ENCODE results near the gene ERC2. TPM values are rescaled to one million over a fixed set of nuclear protein-coding genes. Genes with fewer than 3 reads are reported as not detected.

The ERC2 gene
- total RNA-seq, 1 donor from 2014 or later: 33.5 TPM

- no peak for DNase-seq (ENCODE audit: low spot score)
Observed at GRCh38 chr3:55501905-55502304, 966.4 kb downstream of the ERC2 start.

GRCh38 chr3:55500555-55501330 lies 967.5 kb downstream of the ERC2 start:
- DNase-seq (ENCODE audit: low spot score): no peak

DNA sequence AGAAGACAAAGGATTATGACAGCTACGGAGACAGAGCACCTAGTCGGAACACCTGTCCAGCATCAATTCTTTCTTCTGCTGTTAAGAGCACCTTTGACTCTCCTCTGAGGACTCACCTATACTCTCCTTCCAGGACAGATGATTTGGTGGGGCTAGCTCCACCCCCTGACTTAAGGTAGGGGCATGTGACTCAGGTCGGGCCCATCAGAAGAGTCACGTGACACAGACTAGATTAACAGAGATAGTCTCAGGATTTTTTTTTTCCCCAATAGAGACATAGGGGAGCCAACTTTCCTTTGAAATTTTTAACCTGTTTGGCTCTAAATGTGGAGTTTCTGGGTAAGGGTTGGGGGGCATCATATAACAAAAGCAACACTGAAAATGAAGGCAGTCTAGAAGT lies 969.7 kb downstream of the ERC2 start:
- no peak for DNase-seq (ENCODE audit: low spot score)

DNA sequence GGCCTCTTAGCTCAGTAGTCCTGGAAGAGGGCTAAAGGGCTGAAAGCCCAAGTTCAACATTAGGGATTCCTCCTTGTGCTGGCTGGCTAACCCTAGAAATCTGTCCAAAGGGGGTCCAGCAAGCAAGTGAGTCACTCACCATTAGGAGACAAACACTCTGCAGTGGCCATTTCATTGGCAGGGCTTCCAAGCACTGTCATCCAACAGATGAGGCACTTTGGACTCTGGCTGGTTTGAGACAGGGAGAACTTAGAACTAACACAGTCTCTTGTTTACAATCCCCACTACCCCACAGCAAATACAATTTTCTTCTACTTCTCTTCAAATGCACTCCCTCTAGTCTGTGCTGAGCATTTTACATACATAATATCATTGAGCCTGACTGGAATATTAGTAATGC lies 971.0 kb downstream of the ERC2 start:
- DNase-seq (ENCODE audit: low spot score): no peak

DNA sequence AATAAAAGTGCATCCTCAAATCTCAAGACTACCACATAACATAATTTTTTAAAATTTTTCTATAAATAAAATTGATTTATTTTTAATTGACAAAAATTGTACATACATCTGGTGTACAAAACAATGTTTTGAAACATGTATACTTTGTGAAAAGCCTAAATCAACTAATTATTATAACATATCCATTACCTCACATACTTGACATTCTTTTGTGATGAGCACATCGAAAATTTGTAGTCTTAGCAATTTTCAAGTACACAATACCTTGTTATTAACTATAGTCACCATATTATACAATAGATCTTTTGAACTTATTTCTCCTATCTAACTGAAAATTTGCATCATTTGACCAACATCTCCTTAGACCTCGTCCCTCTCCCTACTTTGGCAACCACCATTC lies 973.3 kb downstream of the ERC2 start:
- DNase-seq (ENCODE audit: low spot score): no peak

DNA sequence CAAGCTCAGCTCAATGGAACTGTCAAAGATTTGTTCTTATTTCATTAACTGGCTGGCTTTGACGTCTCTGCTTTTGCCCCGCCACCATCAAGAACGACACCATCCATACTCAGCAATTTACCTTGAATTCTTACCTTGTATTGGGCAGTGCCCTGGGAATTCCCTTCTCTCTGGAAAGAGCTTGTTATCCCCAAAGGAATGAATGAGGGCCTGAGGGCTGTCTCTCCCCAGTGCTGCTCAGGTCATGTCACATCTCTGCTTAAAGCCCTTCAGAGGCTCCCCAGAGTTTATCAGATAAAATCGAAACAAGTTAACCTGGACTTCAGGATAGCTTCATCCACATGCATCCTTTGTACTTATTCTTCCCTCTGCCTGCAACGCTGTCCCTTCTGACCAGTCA lies 975.3 kb downstream of the ERC2 start:
- no peak for DNase-seq (ENCODE audit: low spot score)

GRCh38 chr3:55491296-55491816 lies 976.9 kb downstream of the ERC2 start:
- peak; percentile 75 for DNase-seq (ENCODE audit: low spot score)

GRCh38 chr3:55490276-55490913 lies 977.9 kb downstream of the ERC2 start:
- DNase-seq (ENCODE audit: low spot score): no peak

- DNase-seq (ENCODE audit: low spot score): no peak
Observed at GRCh38 chr3:55489798-55490132, 978.5 kb downstream of the ERC2 start.

GRCh38 chr3:55488398-55489055 lies 979.7 kb downstream of the ERC2 start:
- DNase-seq (ENCODE audit: low spot score): peak; percentile 68

GRCh38 chr3:55487381-55488241 lies 980.7 kb downstream of the ERC2 start:
- peak; percentile 32 for DNase-seq (ENCODE audit: low spot score)

DNA sequence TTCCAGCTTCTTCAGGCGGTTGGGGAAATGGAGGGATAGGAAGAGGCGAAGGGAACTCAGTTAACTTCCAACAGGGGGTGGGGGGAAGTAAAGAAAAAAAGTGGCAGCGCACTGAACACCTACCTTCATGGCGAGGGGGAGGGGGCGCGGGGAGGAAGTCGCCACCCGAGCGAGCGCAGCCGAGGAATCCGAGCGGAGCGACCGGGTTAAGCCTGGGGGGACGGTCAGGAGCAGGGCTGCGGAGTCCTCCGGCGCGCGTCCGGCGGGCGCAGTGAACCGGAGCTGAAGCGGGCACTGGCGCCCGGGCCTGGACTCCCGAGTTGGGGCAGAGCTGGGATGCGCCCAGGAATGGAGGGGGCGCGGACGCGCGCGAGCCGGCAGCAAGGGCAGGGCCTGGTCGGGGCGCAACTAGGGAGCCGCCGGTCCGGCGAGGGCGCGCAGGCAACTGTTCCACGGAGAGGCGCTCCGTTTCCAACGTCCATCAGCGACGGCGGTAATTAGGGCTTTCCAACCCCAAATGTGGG lies 981.3 kb downstream of the ERC2 start, which contains the start of gene WNT5A:
Gene WNT5A, minus strand, starts transcription at position 450 of the 524 bp plus-strand sequence. Its CDS starts 321 bp downstream, at position 129.
- peak; percentile 17 for DNase-seq (ENCODE audit: low spot score)

DNA sequence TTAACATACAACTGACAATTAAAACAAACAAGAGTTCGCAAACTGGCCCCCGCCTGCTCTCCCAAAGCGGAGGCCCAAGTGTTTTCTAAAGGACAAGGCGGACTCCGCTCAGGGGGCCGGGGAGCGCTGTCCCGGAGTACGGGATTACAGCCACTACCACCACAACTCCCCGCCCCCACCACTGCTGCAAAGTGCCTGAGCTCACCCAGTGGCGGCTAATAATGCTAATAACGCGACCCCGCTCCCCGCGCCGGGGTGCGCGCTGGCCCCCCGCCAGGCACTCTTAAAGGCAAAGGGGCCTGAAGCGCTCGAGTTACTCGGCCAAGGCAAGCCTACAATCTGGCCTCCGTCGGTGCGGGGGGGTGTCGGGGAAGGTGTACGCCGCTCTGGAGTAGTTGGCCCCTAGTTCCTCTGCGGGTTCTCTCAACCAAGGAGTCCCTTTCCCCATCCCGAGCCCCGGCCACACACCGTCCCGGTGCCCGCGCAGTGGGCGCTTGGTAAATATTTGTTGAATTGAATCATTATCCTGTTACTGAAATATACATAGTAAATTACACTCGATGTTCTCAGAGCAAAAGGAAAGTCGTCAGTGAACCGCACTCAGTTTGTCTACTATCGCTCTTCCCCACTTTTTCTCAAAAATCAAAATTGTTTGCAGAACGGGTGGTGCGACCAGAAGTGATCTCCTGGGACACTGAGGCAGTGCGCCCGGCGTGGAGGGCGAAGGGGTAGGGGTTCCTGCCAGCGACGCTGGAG lies 982.0 kb downstream of the ERC2 start:
- DNase-seq (ENCODE audit: low spot score): peak; percentile 23

- DNase-seq (ENCODE audit: low spot score): peak; percentile 57
Observed at GRCh38 chr3:55484801-55485791, 983.2 kb downstream of the ERC2 start.

GRCh38 chr3:55484191-55484689 lies 984.0 kb downstream of the ERC2 start:
- no peak for DNase-seq (ENCODE audit: low spot score)

DNA sequence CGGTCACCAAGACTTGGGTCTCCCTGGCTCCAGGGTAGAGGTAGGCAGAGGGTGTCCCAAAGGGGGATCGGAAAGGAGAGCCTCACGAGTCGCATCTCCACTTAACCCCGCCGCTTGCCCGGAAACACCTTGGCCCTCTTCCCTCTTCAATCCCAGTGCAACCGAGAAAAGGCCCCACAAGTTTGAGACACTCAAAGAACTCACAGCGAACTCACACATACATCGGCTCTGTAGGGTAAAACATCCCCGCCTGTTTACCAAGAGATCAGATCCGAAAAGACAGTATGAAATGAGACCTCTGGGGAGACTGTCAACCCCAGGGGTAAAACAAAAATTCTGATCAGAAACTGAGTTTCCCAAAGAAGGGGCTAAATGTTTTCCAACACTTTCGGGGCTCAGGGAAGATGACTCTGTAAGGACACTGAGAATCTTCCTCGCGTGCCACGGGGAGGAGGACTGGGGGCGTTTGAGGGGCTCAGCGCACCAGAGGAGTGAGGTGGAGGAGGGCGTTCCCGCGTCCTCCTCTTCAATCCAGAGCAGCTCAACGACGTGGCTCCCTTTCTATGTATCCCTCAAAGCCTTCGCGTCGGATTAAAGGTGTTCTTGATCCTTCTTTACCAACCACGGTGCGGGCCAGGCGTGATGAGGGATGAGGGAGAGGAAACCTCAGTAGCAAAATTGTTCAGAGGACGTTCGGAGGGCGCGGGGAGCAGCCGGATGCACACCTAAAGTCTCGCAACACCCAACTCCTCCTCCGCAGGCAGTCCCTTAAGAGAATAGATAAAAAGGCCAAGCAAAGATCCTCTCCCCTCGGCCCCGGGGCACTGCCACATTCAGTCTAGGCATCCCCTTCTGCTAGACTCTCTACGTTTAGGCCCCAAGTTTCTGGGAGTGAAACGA lies 984.8 kb downstream of the ERC2 start:
- peak; percentile 9 for DNase-seq (ENCODE audit: low spot score)

DNA sequence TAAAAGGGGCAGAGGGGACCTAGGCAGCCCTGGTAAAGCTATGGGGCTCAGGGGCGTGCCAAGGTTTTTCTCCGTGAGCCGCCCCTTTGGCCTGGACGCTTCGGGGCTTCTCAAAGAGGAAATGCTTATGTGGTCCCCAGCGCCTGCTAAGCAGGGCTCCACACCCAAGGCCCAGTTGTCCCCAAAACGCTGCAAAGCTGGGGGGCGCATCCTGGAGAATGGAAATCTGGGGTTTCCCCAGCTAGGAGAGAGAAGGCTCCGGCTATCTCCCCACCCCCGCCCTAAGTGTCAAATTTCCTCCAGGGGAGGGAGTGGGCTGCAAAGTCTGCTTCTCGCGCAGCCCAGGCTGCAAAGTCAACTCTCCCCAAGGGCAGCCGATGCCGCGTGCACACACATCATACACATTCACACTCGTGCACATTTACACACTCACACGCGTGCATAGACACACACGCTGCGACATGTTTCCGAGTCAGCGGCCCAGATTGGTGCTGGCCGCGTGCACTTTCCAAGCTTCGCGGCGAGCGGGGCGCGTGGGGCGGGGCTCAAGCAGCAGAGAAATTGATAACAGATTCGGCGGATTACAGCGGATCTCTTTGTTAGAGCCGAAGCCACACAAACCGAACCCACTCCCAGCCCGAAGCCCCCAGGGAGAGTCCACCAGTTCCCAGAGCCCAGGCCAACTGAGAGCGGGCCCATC lies 985.6 kb downstream of the ERC2 start:
- peak; percentile 24 for DNase-seq (ENCODE audit: low spot score)
